SH-SY5Y (cell line): ENCODE results near the gene USP17L10.
"Not testable (repeated sequence)": the region's sequence is repeated elsewhere in the genome, so short reads cannot be mapped to it uniquely, and the experiment has no call there.

ENCODE experiments used
- GATA2 ChIP-seq: IDR thresholded peaks from 2 replicates; pipeline ENCODE4 v1.6.1; 2011; ENCODE audit warnings: mild to moderate bottlenecking, low read depth, low read length
- GATA3 ChIP-seq: IDR thresholded peaks from 2 replicates; pipeline ENCODE4 v1.6.1; 2011; ENCODE audit warnings: low read depth, mild to moderate bottlenecking, low read length, moderate library complexity

- not testable (repeated sequence) for TF ChIP-seq GATA2, GATA3
Measured at GRCh38 chr4:9169791-9170459, 40.5 kb upstream of the USP17L10 start, which contains the start of gene FAM90A26.
